ENCODE results near the gene KRTAP12-3.
"Not testable (repeated sequence)": the region's sequence is repeated elsewhere in the genome, so short reads cannot be mapped to it uniquely, and the experiment has no call there.

KRTAP12-3 gene

GRCh38 chr21:44684077-44684476 is 26.3 kb downstream of the KRTAP12-3 start:
- no peak for DNase-seq (ENCODE audit: low read depth, low spot score)

- no peak for DNase-seq (ENCODE audit: low read depth, low spot score)
Observed at GRCh38 chr21:44684483-44684882, 26.8 kb downstream of the KRTAP12-3 start.

GRCh38 chr21:44685050-44685449 is 27.3 kb downstream of the KRTAP12-3 start:
- DNase-seq (ENCODE audit: low read depth, low spot score): not testable (repeated sequence)

- DNase-seq (ENCODE audit: low read depth, low spot score): no peak
Observed at GRCh38 chr21:44686000-44686781, 28.5 kb downstream of the KRTAP12-3 start.

- no peak for DNase-seq (ENCODE audit: low read depth, low spot score)
Observed at GRCh38 chr21:44686843-44687561, 29.3 kb downstream of the KRTAP12-3 start.

GRCh38 chr21:44687671-44688070 is 29.9 kb downstream of the KRTAP12-3 start:
- DNase-seq (ENCODE audit: low read depth, low spot score): no peak

- DNase-seq (ENCODE audit: low read depth, low spot score): not testable (repeated sequence)
Observed at GRCh38 chr21:44689740-44690139, 32.0 kb downstream of the KRTAP12-3 start.

GRCh38 chr21:44691686-44692085 is 34.0 kb downstream of the KRTAP12-3 start:
- no peak for DNase-seq (ENCODE audit: low read depth, low spot score)

GRCh38 chr21:44692798-44693512 is 35.2 kb downstream of the KRTAP12-3 start:
- no peak for DNase-seq (ENCODE audit: low read depth, low spot score)

GRCh38 chr21:44694776-44695175 is 37.0 kb downstream of the KRTAP12-3 start:
- no peak for DNase-seq (ENCODE audit: low read depth, low spot score)

- DNase-seq (ENCODE audit: low read depth, low spot score): no peak
Observed at GRCh38 chr21:44695184-44695583, 37.5 kb downstream of the KRTAP12-3 start.

- no peak for DNase-seq (ENCODE audit: low read depth, low spot score)
Observed at GRCh38 chr21:44695641-44696040, 37.9 kb downstream of the KRTAP12-3 start.

- DNase-seq (ENCODE audit: low read depth, low spot score): no peak
Observed at GRCh38 chr21:44696572-44696971, 38.8 kb downstream of the KRTAP12-3 start.

- not testable (repeated sequence) for DNase-seq (ENCODE audit: low read depth, low spot score)
Observed at GRCh38 chr21:44697172-44697810, 39.6 kb downstream of the KRTAP12-3 start, which contains the start of gene KRTAP10-12. KRTAP10-12 (plus strand) TSS chr21:44697172; CDS start chr21:44697202, 30 bp downstream.

GRCh38 chr21:44697811-44698734 is 40.3 kb downstream of the KRTAP12-3 start:
- peak; percentile 14 for DNase-seq (ENCODE audit: low read depth, low spot score)

GRCh38 chr21:44699502-44700001 is 41.8 kb downstream of the KRTAP12-3 start:
- no peak for DNase-seq (ENCODE audit: low read depth, low spot score)

GRCh38 chr21:44700101-44701022 is 42.6 kb downstream of the KRTAP12-3 start:
- no peak for DNase-seq (ENCODE audit: low read depth, low spot score)

- DNase-seq (ENCODE audit: low read depth, low spot score): no peak
Observed at GRCh38 chr21:44701023-44701400, 43.3 kb downstream of the KRTAP12-3 start.

- no peak for DNase-seq (ENCODE audit: low read depth, low spot score)
Observed at GRCh38 chr21:44701541-44701940, 43.8 kb downstream of the KRTAP12-3 start.
